GM12873 (cell line): ENCODE measurements around the gene CATSPERE.

Source experiments
- TF ChIP-seq, protein P1 (sequence below): IDR thresholded peaks from 2 replicates; pipeline ENCODE4 v1.5.1; 2012; ENCODE audit warnings: low read depth, mild to moderate bottlenecking, moderate library complexity, low read length, control low read depth; ENCODE audit not compliant: insufficient read depth; ENCODE audit errors: missing control alignments

Gene CATSPERE

DNA sequence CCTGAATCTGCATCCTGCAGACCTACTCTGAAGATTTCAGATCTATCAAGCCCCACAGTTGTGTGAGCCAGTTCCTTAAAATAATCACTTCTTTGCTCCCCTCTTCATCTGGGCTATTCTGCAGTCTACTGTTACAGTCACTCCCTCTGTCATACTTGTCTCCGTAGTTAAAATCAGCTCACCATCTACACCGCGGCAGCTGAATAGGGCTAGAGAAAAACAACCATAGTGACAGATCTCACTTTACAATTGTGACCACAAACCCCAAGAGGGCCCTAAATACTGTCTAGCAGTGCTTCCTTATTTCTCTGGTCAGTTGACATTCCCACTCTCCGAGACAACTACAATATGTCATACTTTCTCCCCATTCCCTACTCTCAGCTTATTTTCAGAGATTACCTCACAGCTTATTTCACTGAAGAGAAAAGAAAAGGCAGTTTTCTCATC, 204.7 kb downstream of the CATSPERE start:
- TF ChIP-seq, protein P1, sequence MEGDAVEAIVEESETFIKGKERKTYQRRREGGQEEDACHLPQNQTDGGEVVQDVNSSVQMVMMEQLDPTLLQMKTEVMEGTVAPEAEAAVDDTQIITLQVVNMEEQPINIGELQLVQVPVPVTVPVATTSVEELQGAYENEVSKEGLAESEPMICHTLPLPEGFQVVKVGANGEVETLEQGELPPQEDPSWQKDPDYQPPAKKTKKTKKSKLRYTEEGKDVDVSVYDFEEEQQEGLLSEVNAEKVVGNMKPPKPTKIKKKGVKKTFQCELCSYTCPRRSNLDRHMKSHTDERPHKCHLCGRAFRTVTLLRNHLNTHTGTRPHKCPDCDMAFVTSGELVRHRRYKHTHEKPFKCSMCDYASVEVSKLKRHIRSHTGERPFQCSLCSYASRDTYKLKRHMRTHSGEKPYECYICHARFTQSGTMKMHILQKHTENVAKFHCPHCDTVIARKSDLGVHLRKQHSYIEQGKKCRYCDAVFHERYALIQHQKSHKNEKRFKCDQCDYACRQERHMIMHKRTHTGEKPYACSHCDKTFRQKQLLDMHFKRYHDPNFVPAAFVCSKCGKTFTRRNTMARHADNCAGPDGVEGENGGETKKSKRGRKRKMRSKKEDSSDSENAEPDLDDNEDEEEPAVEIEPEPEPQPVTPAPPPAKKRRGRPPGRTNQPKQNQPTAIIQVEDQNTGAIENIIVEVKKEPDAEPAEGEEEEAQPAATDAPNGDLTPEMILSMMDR: no peak

GRCh38 chr1:244667797-244668196, 206.7 kb downstream of the CATSPERE start:
- TF ChIP-seq, protein P1: no peak

- TF ChIP-seq, protein P1: no peak
Measured at GRCh38 chr1:244672946-244673682, 212.0 kb downstream of the CATSPERE start.

DNA sequence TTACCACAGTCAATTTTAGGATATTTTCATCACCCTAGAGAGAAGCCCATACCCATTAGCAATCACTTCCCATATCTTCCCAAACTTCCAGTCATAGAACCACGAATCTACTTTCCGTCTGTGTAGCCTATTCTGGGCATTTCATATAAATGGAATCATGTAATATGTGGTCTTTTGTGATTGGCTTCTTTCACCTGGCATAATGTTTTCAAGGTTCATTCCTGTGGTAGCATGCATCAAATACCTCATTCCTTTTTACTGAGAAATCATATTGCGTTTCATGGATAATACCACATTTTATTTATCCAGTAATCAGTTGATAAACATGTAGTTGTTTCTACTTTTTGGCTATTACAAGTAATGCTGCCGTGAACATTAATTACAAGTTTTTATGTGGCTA, 213.4 kb downstream of the CATSPERE start:
- TF ChIP-seq, protein P1: no peak

GRCh38 chr1:244675167-244675566, 214.1 kb downstream of the CATSPERE start:
- TF ChIP-seq, protein P1: no peak

- TF ChIP-seq, protein P1: no peak
Measured at GRCh38 chr1:244678697-244679096, 217.6 kb downstream of the CATSPERE start.

DNA sequence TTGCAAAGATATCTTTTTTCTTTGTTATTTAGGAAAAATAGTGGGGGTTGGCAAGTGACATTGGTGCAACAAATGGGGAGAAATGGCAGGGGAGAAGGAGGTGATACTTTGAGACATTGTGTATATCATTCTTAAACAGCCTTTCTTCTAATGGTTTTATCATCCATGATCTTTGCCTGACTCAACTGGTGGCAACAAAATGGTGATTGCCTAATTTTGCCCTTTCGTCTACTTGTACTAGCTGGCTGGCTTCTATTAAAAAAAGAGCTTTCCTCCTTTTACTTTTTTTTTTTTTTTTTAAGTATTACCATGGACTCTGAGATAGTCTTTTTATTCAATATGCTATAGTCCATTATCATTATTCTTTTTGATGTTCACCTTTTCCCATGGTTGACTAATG, 219.6 kb downstream of the CATSPERE start:
- TF ChIP-seq, protein P1: no peak
